ENCODE results near the gene CLEC10A.

The CLEC10A gene

DNA sequence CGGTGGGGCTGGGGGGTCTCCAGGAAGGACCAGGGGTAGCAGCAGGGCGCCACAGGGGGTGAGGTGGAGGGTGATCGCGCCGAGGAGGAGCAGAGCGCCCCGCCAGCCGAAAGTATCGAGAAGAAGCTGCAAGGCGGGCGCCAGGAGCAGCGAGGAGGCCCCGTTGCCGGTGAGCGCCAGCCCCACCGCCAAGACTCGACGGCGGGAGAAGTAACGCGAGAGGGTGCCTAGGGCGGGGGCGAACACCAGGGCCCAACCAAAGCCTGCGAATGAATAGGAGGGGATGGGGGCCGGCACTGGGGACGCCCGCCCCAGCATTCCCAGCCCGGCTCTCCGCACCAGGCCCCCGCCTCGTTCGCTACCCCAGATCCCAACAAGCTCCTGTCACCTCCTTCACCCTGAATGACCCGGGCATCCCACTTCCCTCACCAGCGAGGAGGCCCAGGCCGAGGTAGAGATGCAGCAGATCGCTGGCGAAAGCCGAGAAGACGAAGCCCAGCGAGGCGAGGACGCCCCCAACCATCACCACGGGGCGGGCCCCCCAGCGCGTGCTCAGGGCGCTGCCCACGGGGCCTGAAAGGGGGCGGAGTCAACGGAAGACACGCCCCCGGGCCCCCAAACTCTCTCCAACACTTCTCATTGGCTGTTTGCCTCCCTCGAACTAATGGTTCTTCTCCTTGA lies 37.4 kb downstream of the CLEC10A start:
- H3K27me3 ChIP-seq (ENCODE audit: insufficient read depth, insufficient read length) = peaks cover 10% of the 10 kb centered on the region
- TF ChIP-seq ZNF274 (IDR thresholded peaks at IDR 0.05; ENCODE audit: low read depth, low read length) (no peak), SUZ12 (IDR thresholded peaks at IDR 0.05; ENCODE audit: extremely low read depth, insufficient read depth, insufficient read length) (no peak), YY1 (IDR thresholded peaks at IDR 0.05; ENCODE audit: insufficient read depth, insufficient read length) (no peak)
- H3K9ac ChIP-seq (ENCODE audit: insufficient read length, low read depth) = peak overlapping the region; percentile 85
- H3K9me3 ChIP-seq (ENCODE audit: insufficient read depth, low read length) = no peaks in the 10 kb centered on the region
- peak overlapping the region; percentile 59 for H3K4me3 ChIP-seq (ENCODE audit: insufficient read length, low read depth)
- no peak for DNase-seq (ENCODE audit: low read depth, low spot score)
- no peaks in the 10 kb centered on the region for H3K36me3 ChIP-seq (ENCODE audit: insufficient read depth, insufficient read length, low read length)
- peaks cover 13% of the 10 kb centered on the region for H3K4me1 ChIP-seq (ENCODE audit: insufficient read depth, insufficient read length)

DNA sequence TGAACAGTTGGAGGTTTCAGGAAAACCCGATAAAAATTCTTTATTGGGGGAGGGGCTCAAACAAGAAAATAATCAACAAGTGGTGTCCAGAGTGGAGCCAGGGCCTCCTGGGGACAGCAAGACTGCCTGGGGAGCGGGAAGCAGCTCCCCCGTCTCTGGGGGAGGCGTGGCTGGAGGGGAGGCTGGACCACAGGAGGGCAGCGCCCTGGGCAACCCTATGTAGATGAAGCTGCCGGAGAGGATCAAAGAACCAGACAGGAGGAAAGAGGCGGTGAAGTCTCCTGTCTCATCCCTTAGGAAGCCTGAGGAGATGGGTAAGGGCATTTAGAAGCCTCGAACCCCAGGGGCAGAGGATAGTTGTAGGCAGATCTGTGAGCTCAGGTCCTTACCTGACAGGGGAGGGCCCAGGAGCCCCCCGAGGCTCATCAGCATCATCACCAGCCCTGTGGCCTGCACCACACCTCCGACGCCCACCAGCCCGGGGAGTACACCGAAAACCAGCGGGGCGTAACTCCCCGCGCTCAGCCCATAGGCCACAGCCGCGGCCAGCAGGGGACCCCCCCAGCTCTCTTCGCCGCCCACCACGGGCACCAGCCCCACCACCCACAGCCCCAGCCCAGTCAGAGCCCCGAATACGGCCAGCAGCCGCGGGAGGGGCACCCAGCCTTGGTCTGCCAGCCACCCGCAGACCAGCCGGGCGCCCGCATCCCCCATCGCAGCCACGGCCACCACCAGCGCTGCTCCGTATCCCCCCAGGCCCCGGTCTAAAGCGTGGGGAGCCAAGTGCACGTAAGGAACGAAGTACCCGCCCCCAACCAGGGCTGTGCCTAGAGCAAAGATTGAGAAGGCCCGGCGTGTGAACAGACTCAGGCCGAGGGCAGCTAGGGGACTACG lies 38.2 kb downstream of the CLEC10A start:
- peak overlapping the region; percentile 59 for H3K4me3 ChIP-seq (ENCODE audit: insufficient read length, low read depth)
- no peaks in the 10 kb centered on the region for H3K36me3 ChIP-seq (ENCODE audit: insufficient read depth, insufficient read length, low read length)
- H3K9ac ChIP-seq (ENCODE audit: insufficient read length, low read depth) = peak overlapping the region; percentile 85
- H3K9me3 ChIP-seq (ENCODE audit: insufficient read depth, low read length) = no peaks in the 10 kb centered on the region
- H3K27me3 ChIP-seq (ENCODE audit: insufficient read depth, insufficient read length) = peaks cover 10% of the 10 kb centered on the region
- DNase-seq (ENCODE audit: low read depth, low spot score) = no peak
- no peak for TF ChIP-seq ZNF274 (IDR thresholded peaks at IDR 0.05; ENCODE audit: low read depth, low read length)
- no peak for TF ChIP-seq SUZ12 (IDR thresholded peaks at IDR 0.05; ENCODE audit: extremely low read depth, insufficient read depth, insufficient read length)
- no peak for TF ChIP-seq YY1 (IDR thresholded peaks at IDR 0.05; ENCODE audit: insufficient read depth, insufficient read length)
- H3K4me1 ChIP-seq (ENCODE audit: insufficient read depth, insufficient read length) = peaks cover 13% of the 10 kb centered on the region

GRCh38 chr17:7039832-7040231 lies 40.2 kb downstream of the CLEC10A start:
- Histone ChIP-seq H3K9me3 (ENCODE audit: insufficient read depth, low read length) (no peaks in the 10 kb centered on the region), H3K4me3 (ENCODE audit: insufficient read length, low read depth) (no peak overlapping the region), H3K27me3 (ENCODE audit: insufficient read depth, insufficient read length) (peaks cover 10% of the 10 kb centered on the region), H3K4me1 (ENCODE audit: insufficient read depth, insufficient read length) (peaks cover 11% of the 10 kb centered on the region), H3K9ac (ENCODE audit: insufficient read length, low read depth) (no peak overlapping the region), H3K36me3 (ENCODE audit: insufficient read depth, insufficient read length, low read length) (no peaks in the 10 kb centered on the region)
- no peak for DNase-seq (ENCODE audit: low read depth, low spot score)
- TF ChIP-seq SUZ12 (IDR thresholded peaks at IDR 0.05; ENCODE audit: extremely low read depth, insufficient read depth, insufficient read length) = no peak
- TF ChIP-seq YY1 (IDR thresholded peaks at IDR 0.05; ENCODE audit: insufficient read depth, insufficient read length) = no peak
- no peak for TF ChIP-seq ZNF274 (IDR thresholded peaks at IDR 0.05; ENCODE audit: low read depth, low read length)

- peaks cover under 1% of the 10 kb centered on the region for H3K27me3 ChIP-seq (ENCODE audit: insufficient read depth, insufficient read length)
Measured at GRCh38 chr17:7038025-7038862, 41.8 kb downstream of the CLEC10A start.

GRCh38 chr17:7035591-7036368 lies 44.3 kb downstream of the CLEC10A start, which contains the start of gene SLC16A13:
SLC16A13 (plus strand) TSS chr17:7036015; CDS start chr17:7036383, 368 bp downstream.
- Histone ChIP-seq H3K9me3 (ENCODE audit: insufficient read depth, low read length) (no peaks in the 10 kb centered on the region), H3K27me3 (ENCODE audit: insufficient read depth, insufficient read length) (no peaks in the 10 kb centered on the region), H3K36me3 (ENCODE audit: insufficient read depth, insufficient read length, low read length) (no peaks in the 10 kb centered on the region), H3K9ac (ENCODE audit: insufficient read length, low read depth) (peak within 1 kb of the TSS; percentile 86), H3K4me1 (ENCODE audit: insufficient read depth, insufficient read length) (peaks cover 7% of the 10 kb centered on the region), H3K4me3 (ENCODE audit: insufficient read length, low read depth) (peak within 1 kb of the TSS; percentile 80)
- TF ChIP-seq SUZ12 (IDR thresholded peaks at IDR 0.05; ENCODE audit: extremely low read depth, insufficient read depth, insufficient read length) = no peak
- no peak for TF ChIP-seq ZNF274 (IDR thresholded peaks at IDR 0.05; ENCODE audit: low read depth, low read length)
- no peak for TF ChIP-seq YY1 (IDR thresholded peaks at IDR 0.05; ENCODE audit: insufficient read depth, insufficient read length)
- peak; percentile 84 for DNase-seq (ENCODE audit: low read depth, low spot score)

More at GRCh38 chr17:7038025-7038862, 41.8 kb downstream of the CLEC10A start:
- TF ChIP-seq YY1 (IDR thresholded peaks at IDR 0.05; ENCODE audit: insufficient read depth, insufficient read length) = no peak
- TF ChIP-seq SUZ12 (IDR thresholded peaks at IDR 0.05; ENCODE audit: extremely low read depth, insufficient read depth, insufficient read length) = no peak
- TF ChIP-seq ZNF274 (IDR thresholded peaks at IDR 0.05; ENCODE audit: low read depth, low read length) = no peak
- Histone ChIP-seq H3K9ac (ENCODE audit: insufficient read length, low read depth) (peak overlapping the region; percentile 32), H3K4me1 (ENCODE audit: insufficient read depth, insufficient read length) (peaks cover 9% of the 10 kb centered on the region), H3K36me3 (ENCODE audit: insufficient read depth, insufficient read length, low read length) (no peaks in the 10 kb centered on the region), H3K9me3 (ENCODE audit: insufficient read depth, low read length) (no peaks in the 10 kb centered on the region), H3K4me3 (ENCODE audit: insufficient read length, low read depth) (no peak overlapping the region)
- DNase-seq (ENCODE audit: low read depth, low spot score) = no peak

DNA sequence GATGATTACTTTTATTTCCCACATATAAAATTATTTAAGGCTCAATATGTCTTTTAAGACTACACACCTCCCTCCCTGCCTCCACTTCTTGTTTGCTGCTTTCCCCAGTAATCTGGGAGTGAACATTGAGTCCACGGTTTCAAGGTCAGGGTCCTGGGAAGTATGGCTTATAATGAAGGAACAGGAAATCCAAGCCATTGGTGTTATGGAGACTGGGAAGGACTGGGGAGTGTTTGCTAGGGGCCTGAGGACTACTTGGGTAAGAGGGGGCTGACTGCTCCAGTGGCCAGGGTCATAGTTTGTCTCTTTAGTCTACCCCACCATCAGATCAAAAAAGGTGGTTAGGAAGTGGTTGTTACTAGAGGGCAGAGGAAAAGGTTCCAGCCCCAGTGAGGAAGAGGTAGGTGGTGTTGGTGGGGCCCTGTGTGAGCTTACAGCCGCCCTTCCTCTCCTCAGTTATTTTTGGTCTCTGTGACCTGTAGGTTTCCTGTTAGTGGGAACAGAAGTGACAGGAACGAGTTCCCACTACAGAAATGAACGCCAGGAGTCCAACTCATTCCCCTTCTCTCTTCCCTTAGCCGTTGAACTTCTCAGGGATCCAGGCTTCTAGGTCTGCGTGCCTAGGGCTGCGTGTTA lies 45.0 kb downstream of the CLEC10A start:
- H3K9ac ChIP-seq (ENCODE audit: insufficient read length, low read depth) = peak overlapping the region; percentile 86
- no peak for DNase-seq (ENCODE audit: low read depth, low spot score)
- no peak for TF ChIP-seq YY1 (IDR thresholded peaks at IDR 0.05; ENCODE audit: insufficient read depth, insufficient read length)
- TF ChIP-seq ZNF274 (IDR thresholded peaks at IDR 0.05; ENCODE audit: low read depth, low read length) = no peak
- no peak for TF ChIP-seq SUZ12 (IDR thresholded peaks at IDR 0.05; ENCODE audit: extremely low read depth, insufficient read depth, insufficient read length)

More for the DNA sequence above, 45.0 kb downstream of the CLEC10A start:
- Histone ChIP-seq H3K36me3 (ENCODE audit: insufficient read depth, insufficient read length, low read length) (no peaks in the 10 kb centered on the region), H3K4me3 (ENCODE audit: insufficient read length, low read depth) (peak overlapping the region; percentile 80), H3K27me3 (ENCODE audit: insufficient read depth, insufficient read length) (no peaks in the 10 kb centered on the region), H3K4me1 (ENCODE audit: insufficient read depth, insufficient read length) (peaks cover 7% of the 10 kb centered on the region), H3K9me3 (ENCODE audit: insufficient read depth, low read length) (no peaks in the 10 kb centered on the region)

All from NT2/D1 (cell line).